Peyer's patch (tissue), 4 donors: ENCODE data around the gene HNRNPA3.

ENCODE experiments used
- POLR2A ChIP-seq, 2 donors: fragments of 450-650 bp; IDR thresholded peaks; one replicate each; pipeline ENCODE4 v1.5.1; 2017; ENCODE audit warnings: antibody characterized with exemption in 2 of 2, mild to moderate bottlenecking in 2 of 2, moderate library complexity in 2 of 2
- TF ChIP-seq, protein P1 (sequence below), 6 experiments: fragments of 450-650 bp in 4 of 6; fragments of 200-600 bp in 2 of 6; sonication (generic) in 1 of 6; IDR thresholded peaks; one replicate each; pipeline ENCODE4 v1.5.1; 2017 to 2019; ENCODE audit warnings: antibody characterized with exemption in 6 of 6, mild to moderate bottlenecking in 3 of 6, moderate library complexity in 1 of 6

- TF ChIP-seq, protein P1, sequence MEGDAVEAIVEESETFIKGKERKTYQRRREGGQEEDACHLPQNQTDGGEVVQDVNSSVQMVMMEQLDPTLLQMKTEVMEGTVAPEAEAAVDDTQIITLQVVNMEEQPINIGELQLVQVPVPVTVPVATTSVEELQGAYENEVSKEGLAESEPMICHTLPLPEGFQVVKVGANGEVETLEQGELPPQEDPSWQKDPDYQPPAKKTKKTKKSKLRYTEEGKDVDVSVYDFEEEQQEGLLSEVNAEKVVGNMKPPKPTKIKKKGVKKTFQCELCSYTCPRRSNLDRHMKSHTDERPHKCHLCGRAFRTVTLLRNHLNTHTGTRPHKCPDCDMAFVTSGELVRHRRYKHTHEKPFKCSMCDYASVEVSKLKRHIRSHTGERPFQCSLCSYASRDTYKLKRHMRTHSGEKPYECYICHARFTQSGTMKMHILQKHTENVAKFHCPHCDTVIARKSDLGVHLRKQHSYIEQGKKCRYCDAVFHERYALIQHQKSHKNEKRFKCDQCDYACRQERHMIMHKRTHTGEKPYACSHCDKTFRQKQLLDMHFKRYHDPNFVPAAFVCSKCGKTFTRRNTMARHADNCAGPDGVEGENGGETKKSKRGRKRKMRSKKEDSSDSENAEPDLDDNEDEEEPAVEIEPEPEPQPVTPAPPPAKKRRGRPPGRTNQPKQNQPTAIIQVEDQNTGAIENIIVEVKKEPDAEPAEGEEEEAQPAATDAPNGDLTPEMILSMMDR (IDR thresholded peaks at IDR 0.05), result no peak
- no peak for TF ChIP-seq POLR2A (IDR thresholded peaks at IDR 0.05)
Observed at GRCh38 chr2:177271981-177272666, 59.5 kb downstream of the HNRNPA3 start.
